MM.1S (cell line): ENCODE results near the gene ZNF438.
"Not testable (repeated sequence)": the region's sequence is repeated elsewhere in the genome, so short reads cannot be mapped to it uniquely, and the experiment has no call there.

Experiments used
- DNase-seq: peaks from one replicate; pipeline ENCODE4 v3.0.0-alpha.2; 2015
- H2AFZ ChIP-seq: fragments of 300-600 bp; sonication (generic); 2 replicates; pipeline ENCODE4 v1.6.0; 2016; ENCODE audit warnings: antibody characterized with exemption, low read length
- H3F3A ChIP-seq: fragments of 300-600 bp; sonication (generic); 2 replicates; pipeline ENCODE4 v1.6.1; 2016; ENCODE audit warnings: mild to moderate bottlenecking, antibody characterized with exemption, low read length, moderate library complexity, mixed read lengths; ENCODE audit not compliant: insufficient read depth
- H3K27ac ChIP-seq: fragments of 300-600 bp; sonication (generic); 2 replicates; pipeline ENCODE4 v1.5.1; 2016; ENCODE audit warnings: mild to moderate bottlenecking, low read length
- H3K27me3 ChIP-seq: fragments of 300-600 bp; sonication (generic); replicated peaks from 2 replicates; pipeline ENCODE4 v1.6.0; 2016; ENCODE audit warnings: low read length; ENCODE audit not compliant: insufficient read depth
- H3K36me3 ChIP-seq: fragments of 300-600 bp; sonication (generic); replicated peaks from 2 replicates; pipeline ENCODE4 v1.6.1; 2016; ENCODE audit warnings: mild to moderate bottlenecking, low read length, mixed read lengths; ENCODE audit not compliant: insufficient read depth
- H3K4me1 ChIP-seq: fragments of 300-600 bp; sonication (generic); 2 replicates; pipeline ENCODE4 v1.6.1; 2016; ENCODE audit warnings: low read length, mixed read lengths
- H3K4me2 ChIP-seq: fragments of 300-600 bp; sonication (generic); 2 replicates; pipeline ENCODE4 v1.6.0; 2016; ENCODE audit warnings: low read depth, low read length
- H3K4me3 ChIP-seq: fragments of 300-600 bp; sonication (generic); 2 replicates; pipeline ENCODE4 v1.5.1; 2016; ENCODE audit warnings: low read length, mixed read lengths
- H3K79me2 ChIP-seq: fragments of 300-600 bp; sonication (generic); 2 replicates; pipeline ENCODE4 v1.6.1; 2016; ENCODE audit warnings: mixed run types, low read length, mixed read lengths
- H3K9ac ChIP-seq: fragments of 300-600 bp; sonication (generic); 2 replicates; pipeline ENCODE4 v1.6.1; 2016; ENCODE audit warnings: low read length, mixed read lengths
- H3K9me2 ChIP-seq: fragments of 300-600 bp; sonication (generic); replicated peaks from 2 replicates; pipeline ENCODE4 v1.6.1; 2016; ENCODE audit warnings: mild to moderate bottlenecking, low read length, mixed read lengths; ENCODE audit not compliant: insufficient read depth
- H3K9me3 ChIP-seq: fragments of 300-600 bp; sonication (generic); replicated peaks from 2 replicates; pipeline ENCODE4 v1.6.1; 2016; ENCODE audit warnings: mild to moderate bottlenecking, low read length, mixed read lengths; ENCODE audit not compliant: insufficient read depth
- H4K20me1 ChIP-seq: fragments of 300-600 bp; sonication (generic); 2 replicates; pipeline ENCODE4 v1.6.1; 2016; ENCODE audit warnings: mild to moderate bottlenecking, low read length, moderate library complexity, mixed read lengths; ENCODE audit not compliant: insufficient read depth
- CTCF ChIP-seq: fragments of 300-600 bp; sonication (generic); IDR thresholded peaks from 2 replicates; pipeline ENCODE4 v1.5.1; 2016; ENCODE audit warnings: antibody characterized with exemption, low read length, mixed read lengths
- EZH2 ChIP-seq: fragments of 300-600 bp; sonication (generic); optimal IDR thresholded peaks from 2 replicates; pipeline ENCODE3; 2017; ENCODE audit warnings: low read depth, mild to moderate bottlenecking, antibody characterized with exemption, low read length, mixed read lengths
- EZH2phosphoT487 ChIP-seq: fragments of 300-600 bp; sonication (generic); IDR thresholded peaks from 2 replicates; pipeline ENCODE4 v1.6.1; 2018; ENCODE audit warnings: antibody characterized with exemption, low read length

ZNF438 gene

GRCh38 chr10:30929901-30930520 is 101.7 kb downstream of the ZNF438 start:
- 0 out of 2 replicates have a peak, but pooled peaks cover 10% of the 10 kb centered on the region for H3K4me1 ChIP-seq
- no peaks in the 10 kb centered on the region for H3K27me3 ChIP-seq
- H3K4me3 ChIP-seq = no peak overlapping the region
- no peak overlapping the region for H3K9ac ChIP-seq
- DNase-seq = no peak
- no peak for TF ChIP-seq CTCF
- TF ChIP-seq EZH2phosphoT487 = no peak
- no peak for TF ChIP-seq EZH2
- no peak overlapping the region for H3K27ac ChIP-seq
- peaks cover 16% of the 10 kb centered on the region for H3F3A ChIP-seq
- no peaks in the 10 kb centered on the region for H3K79me2 ChIP-seq
- H3K9me3 ChIP-seq = no peaks in the 10 kb centered on the region
- no peaks in the 10 kb centered on the region for H3K9me2 ChIP-seq
- no peaks in the 10 kb centered on the region for H3K36me3 ChIP-seq
- H4K20me1 ChIP-seq = no peaks in the 10 kb centered on the region
- no peak overlapping the region for H2AFZ ChIP-seq
- H3K4me2 ChIP-seq = no peak overlapping the region

- Histone ChIP-seq H3K4me2 (peak overlapping the region; percentile 49), H2AFZ (peak overlapping the region; percentile 36; the same call in 1 of the 2 replicates), H3K4me3 (peak overlapping the region; percentile 38), H3K4me1 (0 out of 2 replicates have a peak, but pooled peaks cover 10% of the 10 kb centered on the region), H3K27ac (peak overlapping the region; percentile 77), H3F3A (peaks cover 16% of the 10 kb centered on the region), H3K9ac (peak overlapping the region; percentile 37; the same call in 1 of the 2 replicates)
- H4K20me1 ChIP-seq, DNase-seq, H3K9me3 ChIP-seq, H3K9me2 ChIP-seq, H3K27me3 ChIP-seq, H3K36me3 ChIP-seq, H3K79me2 ChIP-seq: not testable (repeated sequence)
These were observed 102.3 kb downstream of the ZNF438 start for GRCh38 chr10:30929311-30929729.

GRCh38 chr10:30928742-30929141 is 102.9 kb downstream of the ZNF438 start:
- Histone ChIP-seq H3K4me1 (0 out of 2 replicates have a peak, but pooled peaks cover 10% of the 10 kb centered on the region), H3K27ac (peak overlapping the region; percentile 77), H2AFZ (peak overlapping the region; percentile 36), H3K9me3 (no peaks in the 10 kb centered on the region), H3K4me3 (peak overlapping the region; percentile 38), H3F3A (peaks cover 16% of the 10 kb centered on the region), H3K9ac (peak overlapping the region; percentile 37; the same call in 1 of the 2 replicates), H4K20me1 (no peaks in the 10 kb centered on the region), H3K36me3 (no peaks in the 10 kb centered on the region), H3K79me2 (no peaks in the 10 kb centered on the region), H3K27me3 (no peaks in the 10 kb centered on the region), H3K9me2 (no peaks in the 10 kb centered on the region), H3K4me2 (peak overlapping the region; percentile 49)
- DNase-seq = peak; percentile 81
- no peak for TF ChIP-seq EZH2phosphoT487
- no peak for TF ChIP-seq EZH2

GRCh38 chr10:30918651-30919050 is 113.0 kb downstream of the ZNF438 start:
- H3K9me3 ChIP-seq = no peaks in the 10 kb centered on the region
- H3K27me3 ChIP-seq = no peaks in the 10 kb centered on the region

More at GRCh38 chr10:30918651-30919050, 113.0 kb downstream of the ZNF438 start:
- Histone ChIP-seq H3K4me1 (no peaks in the 10 kb centered on the region), H3K9ac (no peak overlapping the region), H3K79me2 (no peaks in the 10 kb centered on the region), H3F3A (no peaks in the 10 kb centered on the region), H3K27ac (no peak overlapping the region), H3K36me3 (no peaks in the 10 kb centered on the region), H2AFZ (no peak overlapping the region), H4K20me1 (no peaks in the 10 kb centered on the region), H3K4me2 (no peak overlapping the region), H3K4me3 (no peak overlapping the region), H3K9me2 (no peaks in the 10 kb centered on the region)
- TF ChIP-seq EZH2 = no peak
- TF ChIP-seq EZH2phosphoT487 = no peak
- TF ChIP-seq CTCF = no peak
- no peak for DNase-seq
